ENCODE results near the gene ARRB2. TPM values are rescaled to one million over a fixed set of nuclear protein-coding genes. Genes with fewer than 3 reads are reported as not detected.

ARRB2 gene
- total RNA-seq, 1 donor from 2014 or later = 3.1 TPM

- no peak for DNase-seq (ENCODE audit: low spot score)
Observed at GRCh38 chr17:4725646-4726310, 15.3 kb downstream of the ARRB2 start.

GRCh38 chr17:4728124-4728523 is 17.7 kb downstream of the ARRB2 start:
- no peak for DNase-seq (ENCODE audit: low spot score)

DNA sequence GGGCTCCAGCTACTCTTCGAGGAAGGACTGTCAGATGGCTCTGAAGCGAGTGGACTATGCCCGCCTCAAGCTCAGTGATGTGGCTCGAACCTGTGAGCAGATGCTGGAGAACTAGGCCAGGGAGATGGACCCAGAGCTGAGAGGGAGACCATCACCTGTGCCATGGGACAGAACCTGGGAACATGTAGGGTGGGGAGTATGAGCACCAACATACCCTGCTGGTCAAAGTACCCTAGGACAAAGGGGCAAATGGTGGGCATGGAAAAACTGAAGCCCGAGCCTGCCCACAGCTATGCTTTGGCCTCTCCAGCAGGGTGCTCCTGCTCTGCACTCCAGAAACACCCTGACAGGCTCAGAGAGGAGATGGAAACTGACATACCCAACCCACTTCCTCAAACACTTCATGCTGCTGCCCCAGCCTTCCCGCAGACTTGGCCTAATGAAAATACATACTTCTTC is 22.7 kb downstream of the ARRB2 start:
- peak; percentile 31 for DNase-seq (ENCODE audit: low spot score)

DNA sequence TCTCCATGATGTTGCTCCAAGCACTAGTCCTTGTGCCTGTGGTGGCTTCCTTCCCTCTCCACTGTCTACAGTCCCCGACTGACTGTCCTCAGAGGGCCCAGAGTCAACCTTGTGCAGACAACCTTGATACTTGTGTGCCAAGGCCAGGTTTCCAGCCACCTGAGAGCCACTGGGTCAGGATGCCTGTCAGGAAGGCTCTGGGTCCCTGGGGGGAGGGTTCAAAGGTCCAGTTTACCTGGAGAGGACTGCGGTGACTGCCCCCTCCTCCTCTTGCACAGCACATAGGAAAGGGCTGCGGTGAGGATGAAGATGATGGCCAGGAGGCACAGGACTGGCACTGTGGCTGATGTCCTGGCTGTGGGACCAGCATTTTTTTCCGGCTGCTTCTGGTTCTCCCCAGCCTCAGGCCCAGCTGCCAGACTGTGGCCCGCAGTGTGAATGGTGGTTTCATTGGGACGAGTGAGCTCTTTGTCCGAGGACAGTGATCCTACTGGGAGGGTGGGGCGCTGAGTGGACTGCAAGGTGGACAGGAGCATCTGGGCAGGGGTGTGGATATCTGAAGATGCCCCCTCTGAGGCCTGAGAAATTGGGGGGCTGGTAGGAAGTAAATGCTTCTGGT is 24.5 kb downstream of the ARRB2 start:
- no peak for DNase-seq (ENCODE audit: low spot score)

GRCh38 chr17:4735876-4736651 is 25.6 kb downstream of the ARRB2 start:
- DNase-seq (ENCODE audit: low spot score) = no peak

DNA sequence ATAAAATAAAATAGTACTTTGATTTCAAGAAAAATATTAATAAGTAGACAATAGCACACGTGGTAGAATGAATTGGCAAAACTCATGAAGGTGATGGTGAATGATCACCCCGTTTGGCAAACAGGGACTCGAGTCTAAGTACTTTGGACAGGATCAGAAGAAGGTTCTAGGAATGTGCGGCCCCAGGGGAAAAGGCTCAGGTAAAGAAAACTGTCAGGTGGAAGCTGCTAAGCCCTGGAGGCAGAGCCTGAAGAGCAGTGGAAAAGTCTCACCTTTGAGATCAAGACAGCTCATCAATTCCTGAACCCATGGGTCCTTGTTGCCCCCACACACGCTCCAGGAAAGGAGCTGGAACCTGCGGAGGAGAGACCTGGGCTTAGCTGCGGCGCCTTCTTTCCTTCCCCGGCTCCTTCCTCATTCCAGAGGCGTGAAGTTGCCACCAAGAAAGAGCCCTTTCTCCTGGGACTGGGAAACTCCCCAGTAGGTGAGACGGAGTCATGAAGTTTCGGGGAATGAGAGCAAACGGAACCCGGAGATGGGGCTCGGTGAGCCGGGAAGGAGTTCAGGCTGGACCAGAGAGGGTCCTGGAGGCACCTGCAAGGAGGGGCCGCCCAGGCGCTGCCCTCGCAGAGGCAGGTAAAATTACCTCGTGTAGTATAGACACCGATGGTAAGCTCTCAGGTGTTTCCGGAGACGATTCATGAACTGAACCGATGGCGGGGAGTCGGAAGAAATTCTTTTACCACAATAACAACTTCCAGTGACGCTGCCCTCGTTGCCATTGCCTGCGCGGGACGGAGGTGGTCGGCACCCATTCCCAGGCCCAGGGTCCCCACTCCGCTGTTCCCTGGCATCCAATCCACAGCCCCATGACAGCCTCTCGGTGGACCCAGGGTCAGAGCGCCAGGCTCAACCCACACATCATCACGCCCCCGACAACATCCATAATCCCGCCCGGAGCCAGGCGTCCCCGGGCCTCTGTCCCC is 28.0 kb downstream of the ARRB2 start:
- no peak for DNase-seq (ENCODE audit: low spot score)

DNA sequence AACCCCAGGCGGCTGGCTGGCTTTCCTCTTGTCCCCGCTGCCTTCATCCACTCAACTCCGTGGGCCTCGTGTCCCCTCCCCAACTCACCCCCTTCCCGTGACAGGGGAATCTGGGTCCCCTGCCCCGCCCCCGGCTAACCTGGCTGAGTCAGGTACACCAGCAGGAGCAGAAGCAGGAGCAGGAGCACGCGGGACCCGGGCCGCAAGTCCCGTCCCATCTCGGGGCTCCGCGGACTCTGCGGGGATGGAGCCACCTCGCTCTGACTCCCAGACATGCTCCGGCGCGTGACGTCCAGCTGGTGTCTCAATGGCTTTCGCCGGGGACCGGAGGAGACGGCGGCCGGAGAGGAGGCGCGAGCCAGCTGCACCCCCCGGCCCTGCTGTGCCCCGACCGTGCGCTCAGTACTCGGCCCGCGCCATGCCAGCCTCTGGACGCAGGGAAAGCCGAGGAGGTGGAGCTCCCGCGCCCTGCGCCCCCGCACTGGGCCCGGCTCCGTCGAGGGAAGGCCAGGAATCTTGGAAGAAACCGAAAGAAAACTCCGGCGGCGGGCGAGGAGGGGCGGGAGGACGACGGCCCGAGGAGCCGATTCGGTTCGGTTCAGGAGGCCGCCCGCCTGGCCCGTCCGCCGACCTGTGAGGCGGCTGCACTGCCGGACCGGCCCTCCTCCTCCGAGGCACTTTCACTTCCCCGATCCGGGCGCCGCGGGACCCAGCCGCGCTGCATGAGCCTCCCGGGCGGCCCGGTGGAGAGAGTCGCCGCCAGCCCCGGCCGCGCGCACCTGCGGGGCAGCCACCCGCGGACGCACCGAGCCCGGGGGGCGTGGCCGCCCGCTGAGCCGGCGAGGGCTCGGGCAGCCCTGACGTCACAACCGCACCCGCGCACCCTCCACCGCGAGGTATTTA is 28.9 kb downstream of the ARRB2 start, which contains the start of the genes CXCL16 and ZMYND15:
Gene CXCL16 (minus strand): TSS at position 807 of the 903 bp plus-strand sequence. CDS start 589 bp downstream, at position 218.
Gene ZMYND15 (plus strand): TSS at position 712 of the 903 bp plus-strand sequence. CDS start 716 bp downstream, outside the sequence.
- peak; percentile 38 for DNase-seq (ENCODE audit: low spot score)

- no peak for DNase-seq (ENCODE audit: low spot score)
Observed at GRCh38 chr17:4740025-4740351, 29.6 kb downstream of the ARRB2 start.

GRCh38 chr17:4740584-4740983 is 30.2 kb downstream of the ARRB2 start:
- DNase-seq (ENCODE audit: low spot score) = no peak

DNA sequence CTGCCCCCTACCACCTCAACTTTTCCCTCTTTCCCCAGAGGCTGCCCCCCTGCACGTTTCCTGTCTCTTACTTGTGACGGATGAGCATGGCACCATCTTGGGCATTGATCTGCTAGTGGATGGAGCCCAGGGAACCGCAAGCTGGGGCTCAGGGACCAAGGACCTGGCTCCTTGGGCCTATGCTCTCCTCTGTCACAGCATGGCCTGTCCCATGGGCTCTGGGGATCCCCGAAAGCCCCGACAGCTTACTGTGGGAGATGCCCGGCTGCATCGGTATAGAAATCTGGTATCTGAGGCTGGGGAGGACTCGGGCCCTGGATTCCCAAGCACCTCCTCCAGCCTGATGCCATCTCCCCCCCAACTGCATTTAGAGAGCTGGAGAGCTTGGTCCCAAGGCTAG is 31.1 kb downstream of the ARRB2 start:
- DNase-seq (ENCODE audit: low spot score) = no peak

- no peak for DNase-seq (ENCODE audit: low spot score)
Observed at GRCh38 chr17:4742133-4742532, 31.7 kb downstream of the ARRB2 start.

DNA sequence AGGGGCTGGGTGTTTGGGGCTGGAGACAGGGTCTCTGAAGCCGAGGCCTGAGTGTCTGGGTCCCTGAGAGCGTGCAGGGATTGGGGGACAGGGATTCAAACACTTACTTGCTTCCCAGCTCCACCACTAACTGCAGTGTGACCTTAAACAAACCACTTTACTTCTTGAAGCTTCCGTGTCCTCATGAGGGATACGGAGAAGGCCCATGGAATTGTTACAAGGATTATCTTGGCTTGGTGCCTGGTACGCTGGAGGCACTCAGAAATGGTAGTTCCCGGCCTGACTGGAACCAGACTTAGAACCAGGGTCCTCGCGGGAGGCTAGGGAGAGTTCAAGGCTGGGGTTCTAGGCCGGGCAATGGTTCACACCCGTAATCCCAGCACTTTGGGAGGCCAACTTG is 32.2 kb downstream of the ARRB2 start:
- DNase-seq (ENCODE audit: low spot score) = no peak

DNA sequence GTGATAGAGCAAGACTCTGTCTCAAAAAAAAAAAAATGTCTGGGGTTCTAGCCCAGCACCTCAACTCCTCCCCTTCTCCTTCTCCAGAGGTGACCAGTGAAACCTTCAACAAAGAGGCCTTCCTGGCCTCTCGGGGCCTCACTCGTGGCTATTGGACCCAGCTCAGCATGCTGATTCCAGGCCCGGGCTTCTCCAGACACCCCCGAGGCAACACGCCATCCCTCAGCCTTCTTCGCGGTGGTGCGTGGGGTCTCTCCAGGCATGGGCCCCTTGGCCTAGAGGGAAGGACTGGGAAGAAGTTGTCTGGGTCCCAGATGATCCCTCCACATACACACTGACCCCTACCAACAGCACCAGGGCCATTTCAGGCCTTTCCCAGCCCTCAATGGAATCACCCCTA is 32.8 kb downstream of the ARRB2 start:
- DNase-seq (ENCODE audit: low spot score) = no peak

DNA sequence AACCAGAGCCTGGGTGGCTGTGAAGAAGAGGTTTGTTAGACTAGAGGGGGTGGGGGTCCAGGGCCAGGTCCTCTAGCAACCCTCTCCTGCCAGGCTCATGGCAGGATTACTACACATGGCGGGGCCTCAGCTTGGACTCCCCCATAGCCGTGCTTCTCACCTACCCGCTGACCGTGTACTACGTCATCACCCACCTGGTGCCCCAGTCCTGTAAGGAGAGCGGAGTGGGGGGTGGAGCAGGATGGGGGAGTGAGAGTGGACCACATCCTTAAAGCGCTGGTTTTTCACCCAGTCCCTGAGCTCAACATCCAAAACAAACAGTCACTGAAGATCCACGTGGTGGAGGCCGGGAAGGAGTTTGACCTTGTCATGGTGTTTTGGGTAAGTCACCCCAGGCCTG is 33.5 kb downstream of the ARRB2 start:
- no peak for DNase-seq (ENCODE audit: low spot score)

DNA sequence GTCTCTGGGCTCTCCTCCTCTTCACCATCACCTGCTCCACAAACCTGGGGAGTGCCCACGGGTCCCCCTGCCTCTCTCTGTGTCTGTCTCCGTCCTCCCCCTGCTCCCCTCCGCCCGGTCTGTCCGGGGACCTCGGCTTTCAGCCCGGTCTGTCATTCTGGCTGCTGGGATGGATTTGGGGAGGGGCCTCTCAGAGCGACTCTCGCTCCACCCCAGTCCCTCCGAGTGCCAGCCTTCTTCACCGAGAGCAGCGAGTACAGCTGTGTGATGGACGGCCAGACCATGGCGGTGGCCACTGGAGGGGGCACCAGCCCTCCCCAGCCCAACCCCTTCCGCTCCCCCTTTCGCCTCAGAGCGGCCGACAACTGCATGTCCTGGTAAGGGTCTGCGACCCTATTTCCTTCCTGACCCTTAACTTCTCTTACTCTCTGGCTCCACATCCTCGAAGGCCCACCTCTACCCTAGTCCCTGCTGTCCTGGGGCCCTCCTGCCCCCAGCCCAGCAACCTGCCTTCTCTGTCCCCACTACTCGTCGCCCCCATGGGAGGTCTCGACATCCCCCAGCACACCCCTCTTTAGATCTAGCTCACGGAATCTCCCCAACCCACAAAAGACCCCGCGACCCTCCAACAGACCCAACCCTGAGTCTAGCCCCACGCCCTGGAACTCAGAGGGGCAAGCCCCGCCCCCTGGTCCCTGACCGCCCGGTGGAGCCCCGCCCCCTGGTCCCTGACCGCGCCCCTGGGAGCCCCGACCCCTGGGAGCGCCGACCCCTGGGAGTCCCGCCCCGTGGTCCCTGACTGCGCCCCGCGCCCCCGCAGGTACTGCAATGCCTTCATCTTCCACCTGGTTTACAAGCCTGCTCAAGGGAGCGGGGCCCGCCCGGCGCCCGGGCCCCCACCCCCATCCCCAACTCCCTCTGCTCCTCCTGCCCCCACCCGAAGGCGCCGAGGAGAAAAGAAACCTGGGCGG is 34.9 kb downstream of the ARRB2 start:
- no peak for DNase-seq (ENCODE audit: low spot score)

DNA sequence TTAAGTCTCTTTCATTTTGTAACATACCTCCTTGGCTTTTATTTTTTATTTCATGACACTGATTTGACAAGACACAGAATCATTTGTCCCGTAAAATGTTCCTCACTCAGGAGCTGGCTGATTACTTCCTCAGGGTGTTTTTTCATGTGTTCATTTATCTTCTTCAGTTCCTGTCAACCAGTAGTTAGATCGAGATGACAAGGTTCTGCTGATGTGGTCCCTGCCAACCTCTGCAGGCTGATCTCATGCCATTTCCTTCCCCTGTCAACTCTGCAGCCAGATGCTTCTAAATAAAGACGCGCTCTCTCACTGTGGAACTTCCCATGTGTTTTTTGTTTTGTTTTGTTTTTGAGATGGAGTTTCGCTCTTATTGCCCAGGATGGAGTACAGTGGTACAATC is 37.4 kb downstream of the ARRB2 start:
- DNase-seq (ENCODE audit: low spot score) = peak; percentile 40

DNA sequence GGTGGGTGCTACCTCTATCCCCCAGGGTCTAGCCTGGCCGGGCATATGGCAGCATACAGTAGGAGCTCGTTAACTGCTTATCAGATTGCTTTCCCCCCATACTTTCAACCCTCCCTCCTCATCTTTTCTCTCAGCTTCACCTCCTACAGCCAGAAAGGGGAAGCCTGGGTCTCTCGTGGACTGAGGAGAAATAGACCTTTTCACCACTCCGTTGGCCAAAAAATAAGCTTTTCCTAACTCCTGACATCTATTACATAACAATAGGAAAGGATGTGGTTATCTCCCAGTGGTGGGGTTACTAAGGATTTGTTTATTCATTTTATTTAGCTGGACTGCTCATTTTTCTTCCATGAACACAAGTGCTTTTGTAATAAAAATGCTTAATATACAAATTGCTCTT is 38.3 kb downstream of the ARRB2 start:
- DNase-seq (ENCODE audit: low spot score) = no peak

- DNase-seq (ENCODE audit: low spot score) = no peak
Observed at GRCh38 chr17:4750606-4751005, 40.2 kb downstream of the ARRB2 start.

DNA sequence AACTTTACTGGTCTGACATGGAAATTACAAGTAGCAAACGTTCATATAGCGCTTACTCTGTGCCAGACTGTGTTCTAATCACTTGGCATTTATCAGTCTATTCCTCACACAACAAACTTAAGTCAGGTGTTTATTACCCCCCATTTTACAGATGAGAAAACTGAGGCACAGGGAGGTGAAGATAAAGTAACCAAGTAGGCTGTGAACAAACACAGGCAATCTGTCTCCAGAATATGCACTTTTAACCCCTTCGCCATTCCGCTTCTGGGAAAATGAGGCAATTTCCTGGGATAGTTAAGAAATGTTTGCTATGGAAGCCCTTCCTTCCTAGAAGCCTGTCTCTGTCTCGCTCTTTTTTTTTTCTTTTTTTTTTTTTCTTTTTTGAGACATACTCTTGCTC is 41.5 kb downstream of the ARRB2 start:
- DNase-seq (ENCODE audit: low spot score) = no peak
